BE2C (cell line): ENCODE results near the gene GALNT3.

ENCODE experiments used
- DNase-seq: peaks from one replicate; pipeline ENCODE4 v3.0.0-alpha.2; 2020
- H3K27me3 ChIP-seq: fragments of 250-450 bp; sonication (Bioruptor Pico); 2 replicates; pipeline ENCODE4 v1.5.1; 2020; ENCODE audit warnings: mild to moderate bottlenecking
- H3K36me3 ChIP-seq: fragments of 250-450 bp; sonication (Bioruptor Pico); 2 replicates; pipeline ENCODE4 v1.5.1; 2020; ENCODE audit warnings: mild to moderate bottlenecking
- H3K4me1 ChIP-seq: fragments of 250-450 bp; sonication (Bioruptor Pico); 2 replicates; pipeline ENCODE4 v1.5.1; 2020
- H3K4me3 ChIP-seq: 2 replicates; pipeline ENCODE4 v1.5.1; 2011; ENCODE audit warnings: low read depth, low read length
- H3K9me3 ChIP-seq: fragments of 250-450 bp; sonication (Bioruptor Pico); 2 replicates; pipeline ENCODE4 v1.5.1; 2020
- TF ChIP-seq, protein P1 (sequence below): IDR thresholded peaks from 2 replicates; pipeline ENCODE4 v1.5.1; 2012; ENCODE audit warnings: mild to moderate bottlenecking, low read depth, low read length

Gene GALNT3

DNA sequence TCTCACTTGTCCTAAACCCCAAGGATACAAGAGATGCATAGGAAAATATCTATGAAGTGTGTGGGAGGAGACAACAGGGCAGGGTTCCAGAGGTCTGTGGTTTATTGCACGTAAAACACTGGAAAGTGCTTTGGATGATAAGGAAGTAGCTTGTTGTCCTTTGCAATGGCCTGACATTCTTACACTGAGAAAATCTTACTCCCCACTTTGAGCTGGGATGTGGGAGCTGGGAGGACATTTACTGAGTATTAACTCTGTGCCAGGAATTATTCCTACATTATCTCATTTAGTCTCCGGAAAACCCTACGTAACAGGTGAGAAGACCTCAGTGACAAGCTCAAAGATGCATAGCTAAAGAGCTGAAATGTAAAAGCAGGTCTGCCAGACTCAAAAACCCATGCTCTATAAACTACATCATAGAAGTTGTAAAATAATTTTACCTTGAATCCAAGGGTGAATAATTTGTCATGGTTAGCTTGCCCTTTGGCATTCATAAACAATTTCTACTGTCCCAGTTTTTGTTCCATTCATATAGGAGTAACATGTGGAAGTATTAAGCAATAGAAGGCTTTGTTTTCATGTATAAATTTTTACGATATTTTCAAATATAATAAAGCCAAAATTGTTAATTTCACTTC is 9.2 kb upstream of the GALNT3 start:
- DNase-seq, result no peak
- Histone ChIP-seq H3K9me3 (no peaks in the 10 kb centered on the region), H3K36me3 (no peaks in the 10 kb centered on the region), H3K4me1 (no peaks in the 10 kb centered on the region), H3K4me3 (no peak overlapping the region), H3K27me3 (no peaks in the 10 kb centered on the region)
- TF ChIP-seq, protein P1, sequence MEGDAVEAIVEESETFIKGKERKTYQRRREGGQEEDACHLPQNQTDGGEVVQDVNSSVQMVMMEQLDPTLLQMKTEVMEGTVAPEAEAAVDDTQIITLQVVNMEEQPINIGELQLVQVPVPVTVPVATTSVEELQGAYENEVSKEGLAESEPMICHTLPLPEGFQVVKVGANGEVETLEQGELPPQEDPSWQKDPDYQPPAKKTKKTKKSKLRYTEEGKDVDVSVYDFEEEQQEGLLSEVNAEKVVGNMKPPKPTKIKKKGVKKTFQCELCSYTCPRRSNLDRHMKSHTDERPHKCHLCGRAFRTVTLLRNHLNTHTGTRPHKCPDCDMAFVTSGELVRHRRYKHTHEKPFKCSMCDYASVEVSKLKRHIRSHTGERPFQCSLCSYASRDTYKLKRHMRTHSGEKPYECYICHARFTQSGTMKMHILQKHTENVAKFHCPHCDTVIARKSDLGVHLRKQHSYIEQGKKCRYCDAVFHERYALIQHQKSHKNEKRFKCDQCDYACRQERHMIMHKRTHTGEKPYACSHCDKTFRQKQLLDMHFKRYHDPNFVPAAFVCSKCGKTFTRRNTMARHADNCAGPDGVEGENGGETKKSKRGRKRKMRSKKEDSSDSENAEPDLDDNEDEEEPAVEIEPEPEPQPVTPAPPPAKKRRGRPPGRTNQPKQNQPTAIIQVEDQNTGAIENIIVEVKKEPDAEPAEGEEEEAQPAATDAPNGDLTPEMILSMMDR, result no peak

DNA sequence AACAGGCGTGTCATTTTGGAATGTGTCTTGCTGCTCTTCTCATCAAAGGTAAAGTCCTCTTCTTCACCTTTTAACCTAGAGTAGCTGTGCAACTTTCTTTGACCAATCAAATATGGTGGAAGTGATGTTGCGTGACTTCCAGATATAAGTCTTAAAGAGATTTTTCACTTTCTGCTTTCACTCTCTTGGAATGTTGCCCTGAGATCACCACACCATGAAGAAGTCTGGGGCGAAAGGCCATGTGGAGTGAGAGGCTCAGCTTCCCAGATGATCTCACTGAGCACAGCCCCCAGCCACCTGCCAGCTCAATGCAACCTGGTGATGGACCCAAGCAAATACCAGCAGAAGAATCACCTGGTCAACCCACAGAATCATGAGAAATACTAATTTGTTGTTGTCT is 7.1 kb upstream of the GALNT3 start:
- no peaks in the 10 kb centered on the region for H3K27me3 ChIP-seq
- no peaks in the 10 kb centered on the region for H3K9me3 ChIP-seq
- TF ChIP-seq, protein P1, result no peak
- H3K4me3 ChIP-seq, result no peak overlapping the region
- no peak for DNase-seq
- H3K4me1 ChIP-seq, result no peaks in the 10 kb centered on the region
- H3K36me3 ChIP-seq, result no peaks in the 10 kb centered on the region

DNA sequence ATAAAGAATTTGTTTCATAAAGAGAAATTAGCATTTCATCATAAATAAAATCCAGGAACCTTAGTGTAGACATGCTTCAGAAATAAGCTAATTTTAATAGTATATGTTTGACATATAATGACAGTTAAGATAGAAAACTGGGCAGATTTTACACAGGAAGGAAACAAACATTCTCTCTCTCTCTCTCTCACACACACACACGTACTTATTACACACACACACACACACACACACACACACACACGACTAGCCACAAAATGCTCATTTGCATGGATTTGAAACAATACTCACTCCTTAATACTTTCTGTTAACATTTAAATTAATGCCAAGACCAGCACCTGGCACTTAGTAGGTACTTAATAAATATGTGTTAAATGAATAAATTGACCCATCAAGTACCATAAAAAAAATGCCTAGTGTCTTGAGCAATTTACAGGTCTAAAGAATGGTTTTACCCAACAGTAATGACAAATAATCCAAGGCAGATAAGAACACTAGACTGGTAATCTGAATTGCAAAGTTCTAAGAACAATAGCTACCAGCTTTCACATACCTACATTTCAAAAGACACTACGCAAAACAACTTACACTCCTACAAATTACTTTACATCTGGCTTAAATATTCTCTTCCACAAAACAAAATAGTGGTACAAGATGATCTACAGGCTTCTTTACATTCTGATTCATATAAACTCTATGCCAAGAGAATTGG is 2.9 kb upstream of the GALNT3 start:
- no peak for DNase-seq
- Histone ChIP-seq H3K27me3 (no peaks in the 10 kb centered on the region), H3K9me3 (no peaks in the 10 kb centered on the region), H3K4me1 (no peaks in the 10 kb centered on the region), H3K4me3 (no peak overlapping the region), H3K36me3 (no peaks in the 10 kb centered on the region)
- TF ChIP-seq, protein P1, result no peak

DNA sequence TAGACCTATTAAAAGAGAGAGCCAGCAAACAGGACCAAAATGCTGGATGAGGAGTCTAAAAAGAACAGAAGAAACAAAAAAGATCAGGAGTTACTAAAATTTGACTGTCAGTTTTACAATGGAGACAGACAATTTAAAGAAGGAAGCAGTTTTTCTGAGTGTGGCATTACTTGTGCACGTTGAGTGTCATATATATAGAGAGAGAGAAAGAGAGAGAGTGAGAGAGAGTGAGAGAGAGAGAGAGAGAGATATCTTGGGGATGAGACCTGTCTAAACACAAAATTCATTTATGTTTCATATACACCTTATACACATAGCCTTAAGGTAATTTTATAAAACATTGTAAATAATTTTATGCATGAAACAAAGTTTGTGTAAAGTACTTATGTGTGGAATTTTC is 2.1 kb upstream of the GALNT3 start:
- TF ChIP-seq, protein P1, result no peak
- H3K9me3 ChIP-seq, result no peaks in the 10 kb centered on the region
- no peaks in the 10 kb centered on the region for H3K4me1 ChIP-seq
- no peak overlapping the region for H3K4me3 ChIP-seq
- no peaks in the 10 kb centered on the region for H3K27me3 ChIP-seq
- DNase-seq, result no peak
- H3K36me3 ChIP-seq, result no peaks in the 10 kb centered on the region

DNA sequence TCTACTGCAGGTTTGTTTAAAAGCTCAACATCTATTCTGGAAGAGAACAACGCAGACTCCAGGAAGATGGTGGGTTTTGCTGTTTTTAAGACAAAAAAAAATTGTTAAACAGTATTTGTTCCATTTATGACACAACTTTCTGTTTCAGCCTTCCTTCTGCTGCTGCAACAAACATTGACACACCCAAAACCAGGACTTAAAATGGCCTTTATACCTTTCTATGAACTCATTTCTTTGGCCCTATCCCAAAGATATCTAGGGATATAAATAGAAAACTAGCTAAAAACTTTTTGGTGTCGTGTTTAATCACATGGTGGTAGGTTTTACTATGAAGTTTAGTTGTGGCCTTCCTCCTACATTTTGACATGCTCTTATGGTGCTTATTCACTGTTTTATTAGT is 964 bp upstream of the GALNT3 start:
- DNase-seq, result no peak
- no peaks in the 10 kb centered on the region for H3K9me3 ChIP-seq

DNA sequence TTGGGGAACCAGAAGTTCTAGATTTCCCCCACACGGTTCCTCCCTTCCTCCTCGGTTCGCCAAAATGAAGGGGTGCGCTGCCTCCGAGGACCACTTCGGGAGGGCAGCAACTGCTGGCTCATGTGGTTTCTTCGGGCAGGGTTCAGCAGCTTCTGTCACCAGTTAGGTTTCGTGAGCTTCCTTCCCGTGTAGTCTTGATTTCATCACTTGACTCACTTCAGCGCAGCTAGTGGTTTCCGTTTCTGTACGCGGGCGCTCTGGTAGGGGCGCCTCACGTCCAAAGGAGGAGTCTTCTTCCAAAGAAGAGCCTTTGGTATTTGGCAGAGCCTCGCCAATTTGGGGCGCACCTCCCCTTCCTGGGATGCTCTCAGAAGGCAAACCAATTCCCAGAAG is 485 bp upstream of the GALNT3 start:
- no peak overlapping the region for H3K4me3 ChIP-seq
- no peaks in the 10 kb centered on the region for H3K36me3 ChIP-seq
- TF ChIP-seq, protein P1, result no peak
- no peaks in the 10 kb centered on the region for H3K27me3 ChIP-seq
- no peaks in the 10 kb centered on the region for H3K4me1 ChIP-seq
- no peak for DNase-seq
- no peaks in the 10 kb centered on the region for H3K9me3 ChIP-seq

More for the DNA sequence above, 964 bp upstream of the GALNT3 start:
- Histone ChIP-seq H3K4me3 (no peak overlapping the region), H3K4me1 (no peaks in the 10 kb centered on the region), H3K36me3 (no peaks in the 10 kb centered on the region), H3K27me3 (no peaks in the 10 kb centered on the region)
- TF ChIP-seq, protein P1, result no peak
